Peyer's patch (tissue), 4 donors: ENCODE measurements around the gene LAYN. TPM values are rescaled to one million over a fixed set of nuclear protein-coding genes. Genes with fewer than 3 reads are reported as not detected.

Source experiments
- DNase-seq, 3 donors: peaks; one replicate each; pipeline ENCODE4 v3.0.0-alpha.2; 2017 to 2019
- H3K27ac ChIP-seq, 4 donors: fragments of 200-600 bp; sonication (generic); one replicate each; pipeline ENCODE4 v1.5.1; 2016 to 2019
- H3K27me3 ChIP-seq, 2 donors: fragments of 200-600 bp; sonication (generic); one replicate each; pipeline ENCODE4 v1.5.1; 2019
- H3K36me3 ChIP-seq, 3 donors: fragments of 200-600 bp; sonication (generic); one replicate each; pipeline ENCODE4 v1.5.1; 2016 to 2019
- H3K4me1 ChIP-seq, 4 donors: fragments of 200-600 bp; sonication (generic); one replicate each; pipeline ENCODE4 v1.5.1; 2016 to 2019
- H3K4me3 ChIP-seq, 4 donors: fragments of 200-600 bp; sonication (generic); 1 replicate in 3 of 4; 2 replicates in 1 of 4; pipeline ENCODE4 v1.5.1; 2016 to 2019; ENCODE audit warnings: mild to moderate bottlenecking in 1 of 4
- H3K9me3 ChIP-seq, 4 donors: fragments of 200-600 bp; sonication (generic); one replicate each; pipeline ENCODE4 v1.5.1; 2016 to 2019; ENCODE audit warnings: mild to moderate bottlenecking in 1 of 4
- POLR2A ChIP-seq, 2 donors: fragments of 450-650 bp; IDR thresholded peaks; one replicate each; pipeline ENCODE4 v1.5.1; 2017; ENCODE audit warnings: antibody characterized with exemption in 2 of 2, mild to moderate bottlenecking in 2 of 2, moderate library complexity in 2 of 2
- total RNA-seq, 4 donors: library from RNA; depleted of rRNA; stranded (reverse); fragments of >200 nt; gene quantifications; one replicate each; pipeline ENCODE4 v1.1.0, GENCODE V29; 2016
- TF ChIP-seq, protein P1 (sequence below), 6 experiments: fragments of 450-650 bp in 4 of 6; fragments of 200-600 bp in 2 of 6; sonication (generic) in 1 of 6; IDR thresholded peaks; one replicate each; pipeline ENCODE4 v1.5.1; 2017 to 2019; ENCODE audit warnings: antibody characterized with exemption in 6 of 6, mild to moderate bottlenecking in 3 of 6, moderate library complexity in 1 of 6

LAYN gene
- total RNA-seq, 4 donors from 2014 or later, result 2.1 to 18.2 (median 4.2) TPM

GRCh38 chr11:111518668-111519067, 21.9 kb upstream of the LAYN start:
- DNase-seq, result no peak

GRCh38 chr11:111520560-111520959, 20.0 kb upstream of the LAYN start:
- Histone ChIP-seq H3K9me3 (no peaks in the 10 kb centered on the region), H3K27me3 (no peaks in the 10 kb centered on the region), H3K36me3 (no peaks in the 10 kb centered on the region), H3K4me3 (no peak overlapping the region), H3K4me1 (no peaks in the 10 kb centered on the region), H3K27ac (no peak overlapping the region)
- TF ChIP-seq POLR2A (IDR thresholded peaks at IDR 0.05), result no peak
- TF ChIP-seq, protein P1, sequence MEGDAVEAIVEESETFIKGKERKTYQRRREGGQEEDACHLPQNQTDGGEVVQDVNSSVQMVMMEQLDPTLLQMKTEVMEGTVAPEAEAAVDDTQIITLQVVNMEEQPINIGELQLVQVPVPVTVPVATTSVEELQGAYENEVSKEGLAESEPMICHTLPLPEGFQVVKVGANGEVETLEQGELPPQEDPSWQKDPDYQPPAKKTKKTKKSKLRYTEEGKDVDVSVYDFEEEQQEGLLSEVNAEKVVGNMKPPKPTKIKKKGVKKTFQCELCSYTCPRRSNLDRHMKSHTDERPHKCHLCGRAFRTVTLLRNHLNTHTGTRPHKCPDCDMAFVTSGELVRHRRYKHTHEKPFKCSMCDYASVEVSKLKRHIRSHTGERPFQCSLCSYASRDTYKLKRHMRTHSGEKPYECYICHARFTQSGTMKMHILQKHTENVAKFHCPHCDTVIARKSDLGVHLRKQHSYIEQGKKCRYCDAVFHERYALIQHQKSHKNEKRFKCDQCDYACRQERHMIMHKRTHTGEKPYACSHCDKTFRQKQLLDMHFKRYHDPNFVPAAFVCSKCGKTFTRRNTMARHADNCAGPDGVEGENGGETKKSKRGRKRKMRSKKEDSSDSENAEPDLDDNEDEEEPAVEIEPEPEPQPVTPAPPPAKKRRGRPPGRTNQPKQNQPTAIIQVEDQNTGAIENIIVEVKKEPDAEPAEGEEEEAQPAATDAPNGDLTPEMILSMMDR (IDR thresholded peaks at IDR 0.05), result no peak
- DNase-seq, result no peak

More at GRCh38 chr11:111518668-111519067, 21.9 kb upstream of the LAYN start:
- TF ChIP-seq, protein P1 (IDR thresholded peaks at IDR 0.05), result no peak
- no peak for TF ChIP-seq POLR2A (IDR thresholded peaks at IDR 0.05)
- Histone ChIP-seq H3K27ac (no peak overlapping the region), H3K36me3 (no peaks in the 10 kb centered on the region), H3K4me1 (no peaks in the 10 kb centered on the region), H3K27me3 (no peaks in the 10 kb centered on the region), H3K4me3 (no peak overlapping the region), H3K9me3 (no peaks in the 10 kb centered on the region)

GRCh38 chr11:111521135-111521534, 19.4 kb upstream of the LAYN start:
- Histone ChIP-seq H3K4me1 (no peaks in the 10 kb centered on the region), H3K27me3 (no peaks in the 10 kb centered on the region), H3K27ac (no peak overlapping the region), H3K36me3 (no peaks in the 10 kb centered on the region), H3K4me3 (no peak overlapping the region), H3K9me3 (no peaks in the 10 kb centered on the region)
- no peak for DNase-seq
- TF ChIP-seq, protein P1 (IDR thresholded peaks at IDR 0.05), result no peak
- TF ChIP-seq POLR2A (IDR thresholded peaks at IDR 0.05), result no peak

GRCh38 chr11:111522426-111522825, 18.1 kb upstream of the LAYN start:
- H3K27me3 ChIP-seq, result no peaks in the 10 kb centered on the region
- H3K4me1 ChIP-seq, result no peaks in the 10 kb centered on the region
- H3K27ac ChIP-seq, result no peak overlapping the region
- TF ChIP-seq, protein P1 (IDR thresholded peaks at IDR 0.05), result no peak
- no peak for DNase-seq
- H3K4me3 ChIP-seq, result no peak overlapping the region
- H3K36me3 ChIP-seq, result no peaks in the 10 kb centered on the region
- no peaks in the 10 kb centered on the region for H3K9me3 ChIP-seq

GRCh38 chr11:111523343-111523742, 17.2 kb upstream of the LAYN start:
- TF ChIP-seq, protein P1 (IDR thresholded peaks at IDR 0.05), result no peak
- no peak for TF ChIP-seq POLR2A (IDR thresholded peaks at IDR 0.05)
- Histone ChIP-seq H3K9me3 (no peaks in the 10 kb centered on the region), H3K27ac (no peak overlapping the region), H3K27me3 (no peaks in the 10 kb centered on the region), H3K36me3 (no peaks in the 10 kb centered on the region), H3K4me3 (no peak overlapping the region), H3K4me1 (no peaks in the 10 kb centered on the region)
- DNase-seq, result no peak

DNA sequence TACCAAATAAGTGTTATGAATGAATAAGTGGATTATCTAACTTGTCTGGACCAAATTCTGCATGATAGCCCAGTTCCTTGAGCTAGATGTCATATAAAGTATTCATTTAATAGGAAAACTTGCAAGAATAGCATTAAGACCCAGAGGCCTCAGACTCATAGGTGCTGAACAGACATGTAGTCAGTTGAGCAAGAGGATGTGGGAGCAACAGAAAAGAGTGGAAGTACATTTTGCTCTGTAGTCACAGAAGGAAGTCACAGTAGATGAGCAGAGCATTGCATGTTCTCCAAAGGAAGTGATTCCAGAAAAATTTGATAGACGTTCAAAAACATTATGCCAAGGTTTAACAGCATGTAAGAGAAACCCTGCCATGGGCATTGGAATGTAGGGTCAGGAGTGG, 16.5 kb upstream of the LAYN start:
- TF ChIP-seq POLR2A (IDR thresholded peaks at IDR 0.05), result no peak
- TF ChIP-seq, protein P1 (IDR thresholded peaks at IDR 0.05), result no peak

More for the DNA sequence above, 16.5 kb upstream of the LAYN start:
- no peaks in the 10 kb centered on the region for H3K4me1 ChIP-seq
- H3K36me3 ChIP-seq, result no peaks in the 10 kb centered on the region
- no peak overlapping the region for H3K27ac ChIP-seq
- no peaks in the 10 kb centered on the region for H3K9me3 ChIP-seq
- DNase-seq, result no peak
- no peak overlapping the region for H3K4me3 ChIP-seq
- no peaks in the 10 kb centered on the region for H3K27me3 ChIP-seq
